ENCODE results near the gene USP46.
A peak's percentile ranks its signal among the peaks of the same experiment; 100 is the strongest.

The USP46 gene

DNA sequence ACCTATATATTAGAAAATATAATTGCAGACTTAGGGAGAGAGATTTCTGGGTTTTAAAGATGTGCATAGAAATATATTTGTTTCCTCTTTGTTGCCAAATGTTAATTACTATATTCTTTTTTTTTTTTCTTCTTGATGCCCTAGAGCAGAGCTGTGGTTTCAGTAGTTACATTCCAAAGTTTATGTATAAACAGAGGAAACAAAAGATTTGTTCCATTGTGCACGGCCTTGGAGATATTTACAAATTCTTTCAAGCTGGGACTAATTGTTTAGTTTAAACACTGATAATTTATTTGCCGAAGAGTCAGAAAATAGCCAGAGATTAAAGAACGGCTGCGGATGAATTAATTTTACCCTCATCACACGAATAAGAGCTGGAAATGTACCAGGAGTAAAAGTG, 85.1 kb downstream of the USP46 start:
- no peak for DNase-seq (ENCODE audit: low read depth, low spot score)

- DNase-seq (ENCODE audit: low read depth, low spot score) = no peak
Measured at GRCh38 chr4:52573551-52573950, 85.5 kb downstream of the USP46 start.

GRCh38 chr4:52572936-52573485, 86.1 kb downstream of the USP46 start:
- DNase-seq (ENCODE audit: low read depth, low spot score) = no peak

GRCh38 chr4:52568351-52568750, 90.8 kb downstream of the USP46 start:
- DNase-seq (ENCODE audit: low read depth, low spot score) = no peak

GRCh38 chr4:52566136-52567031, 92.7 kb downstream of the USP46 start:
- no peak for DNase-seq (ENCODE audit: low read depth, low spot score)

DNA sequence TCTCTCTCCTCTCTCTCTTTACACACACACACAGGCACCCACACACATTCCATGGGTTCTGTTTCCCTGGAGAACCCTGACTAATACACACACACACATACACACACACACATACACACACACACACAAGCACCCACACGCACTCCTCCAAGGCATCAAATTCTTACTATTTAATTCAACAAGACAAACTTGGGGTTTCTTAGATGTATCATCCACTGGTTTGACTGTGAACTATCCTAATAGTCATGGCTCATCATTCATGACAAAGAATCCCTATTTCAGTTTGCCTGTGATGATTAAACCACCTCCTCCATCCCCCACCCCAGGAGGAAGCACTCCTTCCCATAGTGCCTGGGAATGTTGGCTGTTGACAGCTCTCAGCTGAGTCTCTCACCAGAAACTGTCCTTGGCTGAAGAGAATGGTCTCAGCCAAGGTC, 98.2 kb downstream of the USP46 start:
- no peak for DNase-seq (ENCODE audit: low read depth, low spot score)

DNA sequence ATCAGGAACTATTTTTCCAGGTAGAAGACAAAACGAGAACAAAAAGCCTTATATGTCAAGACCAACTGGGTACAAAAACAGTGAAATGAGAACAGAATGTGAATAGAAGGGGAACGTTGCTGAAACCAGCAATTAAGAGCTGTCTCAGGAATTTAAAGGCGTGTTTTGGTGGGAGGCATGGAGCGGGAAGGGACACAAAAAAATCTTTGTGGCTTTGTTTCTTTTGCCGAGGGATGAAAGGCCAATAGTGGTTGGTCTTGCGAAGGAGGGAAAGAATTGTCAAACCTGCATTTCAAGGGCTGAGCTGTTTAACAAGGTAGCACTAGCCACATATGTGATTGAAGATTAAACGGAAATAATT, 103.8 kb downstream of the USP46 start:
- no peak for DNase-seq (ENCODE audit: low read depth, low spot score)

- DNase-seq (ENCODE audit: low read depth, low spot score) = no peak
Measured at GRCh38 chr4:52554612-52555355, 104.3 kb downstream of the USP46 start.

GRCh38 chr4:52552778-52553177, 106.3 kb downstream of the USP46 start:
- DNase-seq (ENCODE audit: low read depth, low spot score) = no peak

DNA sequence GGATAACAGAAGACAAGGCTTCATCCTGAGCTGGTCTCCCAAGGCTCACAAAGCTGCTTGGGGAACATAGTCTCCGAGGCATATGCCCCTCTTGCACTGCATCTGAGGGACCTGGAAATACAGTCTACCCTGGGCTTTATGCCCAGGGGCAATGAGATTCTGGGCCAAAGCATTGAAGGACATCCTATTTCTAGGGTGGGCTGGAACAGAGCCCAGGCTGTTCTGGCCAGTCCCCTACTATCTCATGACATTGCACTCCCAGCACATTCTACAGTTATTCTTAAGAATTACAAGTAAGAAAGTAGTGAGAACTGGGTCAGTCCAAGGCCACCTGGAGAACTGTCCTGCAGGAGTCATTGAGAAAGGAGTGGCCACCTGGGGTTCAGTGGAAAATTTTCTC, 107.6 kb downstream of the USP46 start:
- DNase-seq (ENCODE audit: low read depth, low spot score) = no peak

DNA sequence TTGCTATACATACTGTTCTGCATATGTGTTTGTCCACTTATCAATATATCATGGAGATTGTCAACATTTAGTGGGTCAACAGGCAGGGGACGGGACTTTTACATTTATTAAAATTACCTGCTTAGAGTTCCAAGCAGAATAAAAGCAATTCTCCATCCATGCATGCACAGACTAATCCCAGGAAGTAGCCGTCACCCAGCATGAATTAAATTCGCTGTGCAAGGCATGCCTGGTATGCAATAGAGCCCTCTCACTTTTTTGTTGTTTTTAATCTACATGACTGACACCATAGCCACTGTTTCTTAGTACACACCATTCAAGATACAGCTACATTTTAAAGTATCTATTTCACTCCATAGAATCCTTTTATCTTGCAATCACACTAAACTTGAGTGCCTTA, 108.9 kb downstream of the USP46 start:
- DNase-seq (ENCODE audit: low read depth, low spot score) = no peak

DNA sequence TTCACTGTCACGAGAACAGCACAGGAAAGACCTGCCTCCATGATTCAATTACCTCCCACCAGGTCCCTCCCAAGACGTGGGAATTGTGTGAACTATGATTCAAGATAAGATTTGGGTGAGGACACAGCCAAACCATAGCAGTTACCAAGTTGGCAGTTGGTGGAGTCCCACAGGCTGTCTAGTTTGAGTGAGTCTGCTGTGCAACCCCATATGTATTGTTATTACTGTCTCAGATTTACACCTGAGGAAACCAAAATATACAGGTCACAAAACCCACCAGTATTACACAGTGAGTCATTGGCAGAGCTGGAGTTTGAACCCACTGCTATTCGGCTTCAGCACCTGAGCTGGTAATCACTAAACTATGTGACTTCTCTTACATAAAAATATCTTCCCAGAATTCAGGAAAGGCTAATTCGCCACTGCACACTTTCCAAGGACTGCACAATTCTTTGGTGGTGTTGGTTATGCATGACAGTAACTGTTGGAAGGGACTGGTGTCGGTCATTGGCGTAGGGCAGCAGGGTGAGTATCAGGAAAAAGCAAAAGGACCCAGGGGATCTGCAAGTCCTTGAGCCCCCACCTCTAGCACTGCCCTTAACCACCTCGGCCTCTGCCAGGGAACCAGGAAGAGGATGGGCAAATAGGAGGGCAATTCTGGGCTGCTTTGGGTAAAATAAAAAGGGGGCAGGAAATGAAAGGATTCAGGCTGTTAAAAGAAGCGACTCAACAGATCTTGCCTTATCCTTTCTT, 110.1 kb downstream of the USP46 start:
- no peak for DNase-seq (ENCODE audit: low read depth, low spot score)

GRCh38 chr4:52546449-52546848, 112.7 kb downstream of the USP46 start:
- DNase-seq (ENCODE audit: low read depth, low spot score) = no peak

DNA sequence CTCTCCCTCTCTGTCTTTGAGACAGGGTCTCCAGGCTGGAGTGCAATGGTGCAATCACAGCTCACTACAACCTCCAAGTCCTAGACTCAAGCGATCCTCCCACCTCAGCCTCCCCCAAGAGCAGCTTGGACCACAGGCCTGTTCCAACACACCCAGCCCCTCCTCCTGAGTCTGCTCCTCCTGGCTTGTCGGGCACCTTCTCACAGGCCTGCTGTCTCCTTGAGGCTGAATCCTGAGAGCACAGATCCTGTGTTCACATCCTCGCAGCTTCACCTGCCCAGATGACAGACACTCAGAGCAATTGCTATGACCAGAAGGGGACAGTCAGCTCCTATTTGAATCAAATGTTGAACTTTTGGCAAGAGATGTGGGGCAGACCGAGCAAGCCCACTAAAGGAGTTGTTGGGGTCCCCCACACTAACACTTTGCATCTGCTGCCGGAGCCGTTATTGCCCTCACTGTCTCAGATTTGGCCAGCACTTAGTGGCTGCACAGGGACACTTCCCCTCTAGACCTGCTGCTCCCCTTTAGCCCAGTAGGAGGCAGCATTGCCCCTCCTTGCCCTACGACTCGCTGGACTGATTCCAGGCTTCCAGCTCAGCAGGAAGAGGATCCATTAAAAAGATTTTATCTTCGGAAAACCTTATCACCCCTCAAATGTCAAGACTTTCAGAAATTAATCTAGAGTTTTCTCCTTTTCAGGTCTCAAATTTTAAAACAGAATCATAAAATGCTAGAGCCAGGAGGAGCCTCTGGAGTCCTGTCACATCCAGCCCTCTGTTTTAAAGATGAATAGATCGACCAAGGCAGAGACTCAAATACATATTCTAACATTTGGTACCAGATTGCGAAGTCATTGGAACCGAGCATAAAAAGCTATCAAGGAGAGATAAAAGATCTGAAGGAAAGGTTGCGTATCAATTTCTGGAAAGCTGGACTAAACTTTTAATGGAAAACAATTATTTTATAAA, 113.7 kb downstream of the USP46 start:
- peak; percentile 2 for DNase-seq (ENCODE audit: low read depth, low spot score)

All from activated CD4-positive, CD25-positive, alpha-beta regulatory T cell treated with anti-CD3 and anti-CD28 coated beads, Interleukin-2, amount 50 U/mL, for 16 hours (primary cell).